MG63 (cell line): ENCODE results near the gene HNRNPU. TPM values are rescaled to one million over a fixed set of nuclear protein-coding genes. Genes with fewer than 3 reads are reported as not detected.

Source experiments
- total RNA-seq: library from RNA; depleted of rRNA; stranded (reverse); fragments of >200 nt; shearing (Covaris generic); gene quantifications from 2 replicates; pipeline ENCODE4 v1.2.3, GENCODE V29; 2014; ENCODE audit warnings: low replicate concordance; rRNA removed

HNRNPU gene
- total RNA-seq, 1 experiment from 2014 or later: 173 TPM

Other genes starting within 250 kb of the HNRNPU start
- gene DESI2, start 211.4 kb downstream of the HNRNPU start, total RNA-seq: 101 and 159 TPM in 2 replicates
- 33.0 and 47.3 TPM in 2 replicates for gene COX20, start 28.9 kb downstream of the HNRNPU start, total RNA-seq